ENCODE measurements around the gene TRAF3. TPM values are rescaled to one million over a fixed set of nuclear protein-coding genes. Genes with fewer than 3 reads are reported as not detected.

TRAF3 gene
- total RNA-seq, 4 donors from 2014 or later: 5.5 to 14.7 (median 6.9) TPM

DNA sequence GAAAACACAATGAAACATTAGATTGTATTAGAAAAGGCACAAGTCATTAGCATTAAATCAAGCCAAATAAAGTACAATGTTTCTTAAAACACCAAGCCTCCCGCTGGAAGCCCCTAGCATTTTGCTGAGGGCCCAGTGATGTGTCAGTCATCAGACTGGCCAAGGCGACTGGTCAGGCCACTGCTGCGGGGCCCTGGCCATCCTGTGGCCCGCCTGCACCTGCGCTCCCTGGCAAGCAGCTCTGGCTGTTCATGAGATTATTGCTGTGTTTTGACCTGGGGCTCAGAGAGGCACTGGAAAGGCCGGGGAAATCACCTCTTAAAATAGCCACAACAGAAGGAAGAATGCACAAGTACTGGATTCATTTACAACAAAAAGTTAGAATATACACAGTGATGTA is 121.0 kb downstream of the TRAF3 start:
- H3K27me3 ChIP-seq: no peaks in the 10 kb centered on the region
- H3K9me3 ChIP-seq: no peaks in the 10 kb centered on the region
- no peak for DNase-seq
- no peak overlapping the region for H3K4me3 ChIP-seq
- ATAC-seq: no peak
- no peaks in the 10 kb centered on the region for H3K4me1 ChIP-seq
- in situ Hi-C loops (cut with MboI; ENCODE audit: low sequenced_read_pairs in 4 of 4) (no loop called here), intact Hi-C loops (cut with DNase I; ENCODE audit: low total_unique reads) (no loop called here)
- TF ChIP-seq POLR2A (IDR thresholded peaks at IDR 0.05): no peak
- TF ChIP-seq, protein P1, sequence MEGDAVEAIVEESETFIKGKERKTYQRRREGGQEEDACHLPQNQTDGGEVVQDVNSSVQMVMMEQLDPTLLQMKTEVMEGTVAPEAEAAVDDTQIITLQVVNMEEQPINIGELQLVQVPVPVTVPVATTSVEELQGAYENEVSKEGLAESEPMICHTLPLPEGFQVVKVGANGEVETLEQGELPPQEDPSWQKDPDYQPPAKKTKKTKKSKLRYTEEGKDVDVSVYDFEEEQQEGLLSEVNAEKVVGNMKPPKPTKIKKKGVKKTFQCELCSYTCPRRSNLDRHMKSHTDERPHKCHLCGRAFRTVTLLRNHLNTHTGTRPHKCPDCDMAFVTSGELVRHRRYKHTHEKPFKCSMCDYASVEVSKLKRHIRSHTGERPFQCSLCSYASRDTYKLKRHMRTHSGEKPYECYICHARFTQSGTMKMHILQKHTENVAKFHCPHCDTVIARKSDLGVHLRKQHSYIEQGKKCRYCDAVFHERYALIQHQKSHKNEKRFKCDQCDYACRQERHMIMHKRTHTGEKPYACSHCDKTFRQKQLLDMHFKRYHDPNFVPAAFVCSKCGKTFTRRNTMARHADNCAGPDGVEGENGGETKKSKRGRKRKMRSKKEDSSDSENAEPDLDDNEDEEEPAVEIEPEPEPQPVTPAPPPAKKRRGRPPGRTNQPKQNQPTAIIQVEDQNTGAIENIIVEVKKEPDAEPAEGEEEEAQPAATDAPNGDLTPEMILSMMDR (IDR thresholded peaks at IDR 0.05 in 4 of 5, conservative IDR thresholded peaks at IDR 0.05 in 1 of 5): no peak
- peaks cover 0 to 8% of the 10 kb centered on the region in 2 donors for H3K36me3 ChIP-seq
- no peak overlapping the region for H3K27ac ChIP-seq

DNA sequence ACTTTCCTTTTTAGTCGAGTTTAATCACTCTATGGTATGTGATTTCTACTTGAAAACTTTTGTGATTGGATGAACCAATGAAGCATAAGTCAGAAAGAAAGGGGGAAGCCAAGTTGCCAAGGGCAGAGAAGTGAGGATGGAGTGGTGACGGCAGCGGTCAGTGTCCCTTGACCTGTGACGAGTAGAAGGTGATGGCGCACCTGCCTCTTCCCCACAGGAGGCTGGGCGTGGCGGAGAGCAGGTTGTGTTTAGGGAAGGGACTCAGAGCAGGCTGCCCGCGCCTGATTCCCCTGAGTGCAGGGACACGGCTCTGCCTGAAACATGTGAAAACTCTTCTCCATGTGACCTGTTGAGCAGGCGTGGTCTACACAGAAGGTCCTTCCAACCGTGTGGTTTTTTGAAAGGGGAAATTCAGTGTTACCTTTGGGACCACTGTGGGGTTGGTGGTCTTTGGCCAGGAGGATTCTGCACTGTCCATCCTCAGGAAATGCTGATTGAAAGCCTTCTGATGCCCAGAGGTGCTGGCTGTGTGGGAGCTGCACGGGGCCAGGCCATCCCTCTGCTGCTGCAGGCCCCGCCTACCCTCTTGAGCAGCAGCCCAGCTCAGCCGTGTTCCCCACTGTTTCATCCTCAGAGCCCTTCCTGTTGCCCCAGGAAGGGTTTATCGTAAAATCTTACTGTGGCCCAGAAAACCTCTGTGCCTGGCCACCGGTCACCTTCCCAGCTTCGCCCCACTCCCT is 121.7 kb downstream of the TRAF3 start:
- DNase-seq (no peak), ATAC-seq (no peak)
- Histone ChIP-seq H3K4me3 (no peak overlapping the region), H3K27me3 (no peaks in the 10 kb centered on the region), H3K9me3 (no peaks in the 10 kb centered on the region), H3K27ac (no peak overlapping the region), H3K36me3 (peaks cover 0 to 11% of the 10 kb centered on the region in 2 donors), H3K4me1 (no peaks in the 10 kb centered on the region)
- intact Hi-C loops (cut with DNase I; ENCODE audit: low total_unique reads) (no loop called here), in situ Hi-C loops (cut with MboI; ENCODE audit: low sequenced_read_pairs in 4 of 4) (no loop called here)
- TF ChIP-seq POLR2A (IDR thresholded peaks at IDR 0.05): no peak
- TF ChIP-seq, protein P1 (IDR thresholded peaks at IDR 0.05 in 4 of 5, conservative IDR thresholded peaks at IDR 0.05 in 1 of 5): no peak

DNA sequence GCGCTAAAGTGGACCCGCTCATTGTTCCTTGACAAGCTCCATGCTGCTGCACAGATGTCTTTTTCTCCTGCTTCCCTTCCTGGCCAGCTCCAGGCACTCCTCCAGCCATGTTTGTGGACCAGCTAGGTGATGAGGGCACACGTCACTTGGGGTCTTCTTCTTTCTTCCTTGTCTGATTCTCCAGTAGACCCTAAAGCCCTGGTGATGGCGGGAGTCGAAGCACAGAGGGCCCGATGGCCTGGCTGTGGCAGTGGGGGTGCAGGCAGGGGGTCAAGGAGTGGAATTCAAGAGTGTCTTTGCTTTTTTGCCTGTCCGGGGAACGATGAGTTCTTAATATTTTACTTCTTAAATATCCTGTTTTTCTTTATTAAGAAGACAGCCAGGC is 122.3 kb downstream of the TRAF3 start:
- no peaks in the 10 kb centered on the region for H3K4me1 ChIP-seq
- no peaks in the 10 kb centered on the region for H3K9me3 ChIP-seq
- peaks cover 0 to 11% of the 10 kb centered on the region in 2 donors for H3K36me3 ChIP-seq
- no peak overlapping the region for H3K4me3 ChIP-seq
- no peaks in the 10 kb centered on the region for H3K27me3 ChIP-seq
- TF ChIP-seq, protein P1 (IDR thresholded peaks at IDR 0.05 in 4 of 5, conservative IDR thresholded peaks at IDR 0.05 in 1 of 5): no peak
- no peak for TF ChIP-seq POLR2A (IDR thresholded peaks at IDR 0.05)
- DNase-seq (no peak), ATAC-seq (no peak)
- intact Hi-C loops (cut with DNase I; ENCODE audit: low total_unique reads) (no loop called here), in situ Hi-C loops (cut with MboI; ENCODE audit: low sequenced_read_pairs in 4 of 4) (no loop called here)
- no peak overlapping the region for H3K27ac ChIP-seq

DNA sequence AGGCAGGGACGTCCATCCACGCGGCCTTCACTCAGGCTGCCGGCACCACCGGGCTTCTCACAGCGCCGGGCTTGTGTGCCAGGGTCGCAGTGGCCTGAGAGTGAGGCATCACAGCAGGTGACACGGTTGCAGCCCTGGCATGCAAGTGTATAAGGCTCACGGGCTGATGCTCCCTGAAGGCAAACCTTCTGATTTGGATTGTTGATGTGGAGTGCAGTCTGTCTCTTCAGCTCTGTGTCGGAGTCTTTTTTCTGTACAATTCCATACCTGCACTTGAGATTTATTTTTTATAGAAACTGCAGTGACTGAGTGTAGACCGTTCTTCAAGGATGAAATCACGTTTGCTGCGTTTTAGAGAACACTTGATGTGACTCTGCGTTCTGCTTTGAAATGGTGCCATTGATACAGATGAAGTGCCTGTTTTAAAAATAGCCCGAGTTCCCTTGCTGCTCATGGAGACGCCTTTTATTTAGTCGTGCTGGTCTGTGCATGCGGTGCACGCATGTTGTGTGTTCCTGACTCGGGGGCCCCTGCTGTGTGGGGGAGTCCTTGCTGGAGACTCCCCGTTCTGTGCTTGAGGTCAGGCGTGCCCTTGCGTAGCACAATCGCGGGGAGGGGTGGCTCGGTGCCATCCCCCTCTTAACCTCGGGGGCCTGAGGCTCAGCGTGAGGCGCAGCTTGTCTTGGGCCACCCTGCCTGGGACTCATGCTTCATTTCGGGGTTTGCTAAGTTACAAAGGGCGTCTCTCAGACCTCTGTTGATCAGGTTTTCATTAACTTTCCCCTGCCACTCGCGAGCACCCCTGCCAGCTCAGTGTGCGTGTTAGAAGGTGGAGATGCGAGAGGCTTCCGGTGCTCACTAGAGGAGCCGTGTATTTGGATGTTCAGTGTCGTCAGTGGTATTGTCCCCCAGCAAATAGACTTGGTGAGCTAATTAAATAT is 123.7 kb downstream of the TRAF3 start:
- TF ChIP-seq, protein P1 (IDR thresholded peaks at IDR 0.05 in 4 of 5, conservative IDR thresholded peaks at IDR 0.05 in 1 of 5): no peak
- TF ChIP-seq POLR2A (IDR thresholded peaks at IDR 0.05): no peak
- H3K4me1 ChIP-seq: no peaks in the 10 kb centered on the region
- H3K4me3 ChIP-seq: no peak overlapping the region
- H3K27ac ChIP-seq: no peak overlapping the region
- DNase-seq (no peak), ATAC-seq (no peak)
- intact Hi-C loops (cut with DNase I; ENCODE audit: low total_unique reads): no loop called here
- peaks cover 0 to 5% of the 10 kb centered on the region in 2 donors for H3K36me3 ChIP-seq
- in situ Hi-C loops (cut with MboI; ENCODE audit: low sequenced_read_pairs in 4 of 4): loop anchor here in 2 of 4 donors (25.0 kb wide), 1 partner anchor 214 kb away; no protein-coding TSS in a partner anchor
- no peaks in the 10 kb centered on the region for H3K27me3 ChIP-seq
- H3K9me3 ChIP-seq: no peaks in the 10 kb centered on the region
